HS-5 (cell line): ENCODE results near the gene BBIP1.
A peak's percentile ranks its signal among the peaks of the same experiment; 100 is the strongest.

Experiments
- DNase-seq: peaks from one replicate; pipeline ENCODE4 v3.0.0-alpha.2; 2012; ENCODE audit warnings: low read depth

Gene BBIP1

GRCh38 chr10:110918643-110919348, at the start of gene BBIP1:
Gene BBIP1, minus strand, starts transcription at chr10:110919180. Its CDS starts 1,023 bp downstream, at chr10:110918157.
- peak; percentile 98 for DNase-seq

GRCh38 chr10:110967645-110968044, 48.7 kb upstream of the BBIP1 start:
- DNase-seq: no peak

- no peak for DNase-seq
Observed at GRCh38 chr10:110967009-110967630, 48.1 kb upstream of the BBIP1 start.

- no peak for DNase-seq
Observed at GRCh38 chr10:110966146-110966545, 47.2 kb upstream of the BBIP1 start.

GRCh38 chr10:110965216-110965615, 46.2 kb upstream of the BBIP1 start:
- DNase-seq: no peak

- DNase-seq: no peak
Observed at GRCh38 chr10:110964681-110965080, 45.7 kb upstream of the BBIP1 start.

- no peak for DNase-seq
Observed at GRCh38 chr10:110963162-110963561, 44.2 kb upstream of the BBIP1 start.

- DNase-seq: no peak
Observed at GRCh38 chr10:110962443-110962842, 43.5 kb upstream of the BBIP1 start.

- no peak for DNase-seq
Observed at GRCh38 chr10:110960333-110960712, 41.3 kb upstream of the BBIP1 start.

GRCh38 chr10:110959379-110960332, 40.7 kb upstream of the BBIP1 start:
- DNase-seq: no peak

- DNase-seq: no peak
Observed at GRCh38 chr10:110957606-110958005, 38.6 kb upstream of the BBIP1 start.

- DNase-seq: no peak
Observed at GRCh38 chr10:110951381-110951780, 32.4 kb upstream of the BBIP1 start.

- no peak for DNase-seq
Observed at GRCh38 chr10:110947061-110947595, 28.1 kb upstream of the BBIP1 start.

GRCh38 chr10:110946496-110946895, 27.5 kb upstream of the BBIP1 start:
- no peak for DNase-seq

GRCh38 chr10:110944792-110945396, 25.9 kb upstream of the BBIP1 start:
- DNase-seq: peak; percentile 48

GRCh38 chr10:110939419-110939818, 20.4 kb upstream of the BBIP1 start:
- DNase-seq: no peak

GRCh38 chr10:110936757-110937156, 17.8 kb upstream of the BBIP1 start:
- no peak for DNase-seq

GRCh38 chr10:110932505-110933180, 13.7 kb upstream of the BBIP1 start:
- no peak for DNase-seq

- DNase-seq: no peak
Observed at GRCh38 chr10:110931769-110932381, 12.9 kb upstream of the BBIP1 start.

GRCh38 chr10:110927461-110927860, 8.5 kb upstream of the BBIP1 start:
- DNase-seq: no peak
